ENCODE measurements around the gene CALCR.
"Not testable (repeated sequence)": the region's sequence is repeated elsewhere in the genome, so short reads cannot be mapped to it uniquely, and the experiment has no call there.

CALCR gene

GRCh38 chr7:93574646-93575554 lies at the start of gene CALCR:
CALCR (minus strand) TSS chr7:93574724; CDS start chr7:93486981, 87,743 bp downstream.
- peak in 1 of 56 donors; percentile 0 for DNase-seq

- no peak for DNase-seq
Observed at GRCh38 chr7:93623816-93624215, 49.3 kb upstream of the CALCR start.

- peak in 1 of 56 donors; percentile 0 for DNase-seq
Observed at GRCh38 chr7:93622036-93623033, 47.8 kb upstream of the CALCR start.

- no peak for DNase-seq
Observed at GRCh38 chr7:93620864-93621263, 46.3 kb upstream of the CALCR start.

GRCh38 chr7:93620057-93620456 lies 45.5 kb upstream of the CALCR start:
- no peak for DNase-seq

GRCh38 chr7:93601363-93601762 lies 26.8 kb upstream of the CALCR start:
- no peak for DNase-seq

- no peak for DNase-seq
Observed at GRCh38 chr7:93594250-93594649, 19.7 kb upstream of the CALCR start.

- DNase-seq, result no peak
Observed at GRCh38 chr7:93592588-93593266, 18.2 kb upstream of the CALCR start.

GRCh38 chr7:93591224-93592050 lies 16.9 kb upstream of the CALCR start:
- not testable (repeated sequence) for DNase-seq

GRCh38 chr7:93586479-93586865 lies 11.9 kb upstream of the CALCR start:
- not testable (repeated sequence) for DNase-seq

GRCh38 chr7:93585694-93586478 lies 11.4 kb upstream of the CALCR start:
- DNase-seq, result not testable (repeated sequence)

GRCh38 chr7:93579431-93579830 lies 4.9 kb upstream of the CALCR start:
- no peak for DNase-seq

GRCh38 chr7:93578762-93579161 lies 4.2 kb upstream of the CALCR start:
- DNase-seq, result no peak

GRCh38 chr7:93575555-93576399 lies 1.3 kb upstream of the CALCR start:
- no peak for DNase-seq

- DNase-seq, result no peak
Observed at GRCh38 chr7:93574269-93574645, 267 bp downstream of the CALCR start.

- DNase-seq, result no peak
Observed at GRCh38 chr7:93569189-93569588, 5.3 kb downstream of the CALCR start.

GRCh38 chr7:93566876-93567275 lies 7.6 kb downstream of the CALCR start:
- DNase-seq, result no peak

- no peak for DNase-seq
Observed at GRCh38 chr7:93563584-93563983, 10.9 kb downstream of the CALCR start.

- no peak for DNase-seq
Observed at GRCh38 chr7:93562936-93563335, 11.6 kb downstream of the CALCR start.

All from amygdala (tissue), 56 donors.